HEK293T (cell line): Measurements from ENCODE around the gene ARHGEF10L.

Source experiments
- BHLHE40 ChIP-seq: fragments of 450-650 bp; IDR thresholded peaks from 2 replicates; pipeline ENCODE4 v1.6.1; 2016; ENCODE audit warnings: mild to moderate bottlenecking, moderate library complexity, borderline replicate concordance
- CTBP1 ChIP-seq: fragments of 450-650 bp; IDR thresholded peaks from 2 replicates; pipeline ENCODE4 v1.6.1; 2016; ENCODE audit warnings: borderline replicate concordance
- FOXA1 ChIP-seq: fragments of 450-650 bp; IDR thresholded peaks from 2 replicates; pipeline ENCODE4 v1.6.1; 2016; ENCODE audit warnings: mild to moderate bottlenecking
- FOXK2 ChIP-seq: fragments of 450-650 bp; IDR thresholded peaks from 2 replicates; pipeline ENCODE4 v1.6.1; 2016; ENCODE audit warnings: mild to moderate bottlenecking
- FOXM1 ChIP-seq: fragments of 450-650 bp; IDR thresholded peaks from 2 replicates; pipeline ENCODE4 v1.6.1; 2017; ENCODE audit warnings: mild to moderate bottlenecking, borderline replicate concordance
- LEF1 ChIP-seq: fragments of 450-650 bp; IDR thresholded peaks from 2 replicates; pipeline ENCODE4 v1.6.1; 2017; ENCODE audit warnings: mild to moderate bottlenecking, borderline replicate concordance
- PKNOX1 ChIP-seq: fragments of 450-650 bp; IDR thresholded peaks from 2 replicates; pipeline ENCODE4 v1.6.1; 2016
- SP1 ChIP-seq: fragments of 450-650 bp; IDR thresholded peaks from 2 replicates; pipeline ENCODE4 v1.6.1; 2017
- SUZ12 ChIP-seq: fragments of 450-650 bp; IDR thresholded peaks from 2 replicates; pipeline ENCODE4 v1.6.1; 2016; ENCODE audit warnings: mild to moderate bottlenecking
- TARDBP ChIP-seq: fragments of 450-650 bp; IDR thresholded peaks from 2 replicates; pipeline ENCODE4 v1.6.1; 2016

- TF ChIP-seq BHLHE40 (no peak), FOXK2 (no peak), PKNOX1 (no peak), FOXM1 (no peak), SP1 (no peak), SUZ12 (no peak), FOXA1 (no peak), TARDBP (no peak), LEF1 (no peak), CTBP1 (no peak)
Measured at GRCh38 chr1:17568014-17568900, 28.8 kb downstream of the ARHGEF10L start.
